HL-60/S4 treated with retinoic acid at 250 ng/mL for 4 days and 3 days (cell line): ENCODE data around the gene RBBP5.

Experiments used
- in situ Hi-C: fragments of 300-500 bp; cut with MboI; formaldehyde crosslinking; loops from 2 replicates; pipeline ENCODE4 v1.7.0; 2022; ENCODE audit warnings: low sequenced_read_pairs

The RBBP5 gene

DNA sequence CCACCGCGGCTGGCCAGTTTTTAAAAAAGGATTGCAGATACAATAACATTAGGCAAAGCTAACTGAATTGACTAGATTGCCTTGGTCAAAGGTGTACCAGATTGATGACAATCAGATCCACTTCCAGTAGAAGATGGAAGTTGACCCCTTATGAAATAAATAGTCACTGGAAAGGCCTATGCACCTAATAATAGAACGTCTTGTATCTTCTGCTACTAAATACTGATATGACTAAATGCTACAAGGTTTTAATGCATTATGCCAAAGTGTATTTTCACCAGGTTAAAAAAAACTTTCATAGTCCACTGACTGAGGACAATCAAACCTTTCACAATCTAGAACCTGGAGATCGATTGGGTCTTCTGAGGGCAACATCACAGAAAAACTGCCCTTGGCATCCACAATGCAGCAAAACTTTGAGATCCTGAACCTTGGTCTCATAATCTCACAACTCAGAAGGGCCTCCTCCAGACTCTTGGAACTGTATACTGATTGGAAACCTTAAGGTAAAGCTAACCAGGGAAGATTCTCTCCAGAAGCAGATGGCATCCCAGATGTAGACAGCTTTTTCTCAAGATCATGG, 7.8 kb upstream of the RBBP5 start:
- in situ Hi-C loops, result no loop called here

DNA sequence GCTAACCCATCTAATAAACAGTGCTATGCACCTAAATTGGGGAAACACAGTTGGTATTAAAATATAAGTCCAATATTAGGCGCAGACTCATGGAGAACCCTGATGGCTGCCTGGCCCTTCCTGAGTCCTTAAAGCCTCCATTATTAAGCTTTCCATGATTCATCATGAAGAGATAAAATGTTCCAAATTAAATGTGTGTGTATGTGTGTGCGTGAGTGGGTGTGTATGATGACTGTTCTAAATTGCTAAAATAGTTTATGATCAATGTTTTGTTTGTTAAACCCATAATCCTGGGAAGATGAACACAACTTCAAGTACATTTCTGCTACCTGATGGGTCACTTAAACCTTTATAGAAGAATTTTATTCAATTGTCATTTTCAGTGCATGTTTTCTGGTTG, 6.3 kb upstream of the RBBP5 start:
- in situ Hi-C loops, result no loop called here

DNA sequence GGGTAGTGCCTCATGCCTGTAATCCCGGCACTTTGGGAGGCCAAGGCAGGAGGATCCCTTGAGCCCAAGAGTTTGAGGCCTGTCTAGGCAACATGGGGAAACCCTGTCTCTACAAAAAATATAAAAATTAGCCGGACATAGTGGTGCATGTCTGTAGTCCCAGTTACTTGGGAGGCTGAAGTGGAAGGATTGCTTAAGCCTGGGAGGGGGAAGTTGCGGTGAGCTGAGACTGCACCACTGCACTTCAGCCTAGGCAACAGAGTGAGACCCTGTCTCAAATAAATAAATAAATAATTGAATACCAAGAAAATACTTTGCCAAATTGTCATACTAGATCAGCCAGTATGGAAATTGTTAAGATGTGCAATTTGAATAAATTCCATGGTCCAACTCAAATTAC, 5.9 kb upstream of the RBBP5 start:
- in situ Hi-C loops, result no loop called here

DNA sequence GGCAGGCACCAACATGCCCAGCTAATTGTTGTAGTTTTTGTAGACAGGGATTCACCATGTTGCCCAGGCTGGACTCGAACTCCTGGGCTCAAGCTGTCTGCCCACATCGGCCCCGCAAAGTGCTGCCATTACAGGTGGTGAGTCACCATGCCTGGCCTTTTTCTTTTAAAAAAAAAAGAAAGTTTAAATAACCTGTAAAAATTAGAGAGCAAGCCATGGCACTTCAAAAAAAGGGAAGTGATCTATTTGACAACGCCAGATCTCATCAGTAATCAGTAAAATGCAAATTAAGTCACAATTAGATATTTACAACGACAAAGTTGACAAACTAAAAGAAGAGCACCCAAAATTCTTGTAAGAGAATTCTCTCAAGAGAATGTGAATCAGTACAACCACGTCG, 2.9 kb upstream of the RBBP5 start:
- in situ Hi-C loops, result no loop called here

DNA sequence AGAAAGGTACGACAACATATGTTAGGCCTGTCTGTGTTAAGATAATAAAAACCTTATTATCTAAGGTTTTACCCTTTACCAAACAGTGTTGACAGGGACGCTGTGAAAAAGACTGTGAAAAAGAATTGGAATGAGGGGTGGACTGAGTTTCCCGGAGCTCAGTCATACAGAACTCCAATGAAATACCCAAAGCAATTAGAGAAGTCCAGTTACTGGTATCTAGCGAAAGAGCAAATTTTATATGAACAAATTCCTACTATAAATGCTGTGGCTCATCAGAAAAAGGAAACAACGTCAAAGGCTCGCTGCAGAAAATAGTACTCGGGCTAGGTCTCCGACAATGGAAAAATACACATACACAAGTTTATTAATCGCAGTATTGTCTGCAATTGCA, 708 bp upstream of the RBBP5 start:
- in situ Hi-C loops, result no loop called here

DNA sequence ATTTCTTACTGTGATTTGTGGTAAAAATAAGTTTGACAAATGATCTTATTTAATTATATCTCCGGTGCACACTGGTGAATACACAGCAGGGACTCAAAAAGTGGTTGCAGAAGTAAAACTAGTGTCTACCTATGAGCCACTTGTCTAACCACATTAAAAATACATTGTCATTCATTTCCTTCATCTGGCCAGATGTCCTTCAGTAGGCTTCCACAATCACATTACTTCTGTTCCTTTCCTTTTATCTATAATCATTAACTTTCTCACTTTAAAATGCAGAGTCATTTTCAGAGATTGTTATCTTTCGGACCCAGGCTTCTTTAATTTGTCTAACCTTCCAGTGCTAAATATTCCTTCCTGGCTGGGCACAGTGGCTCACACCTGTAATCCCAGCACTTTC, 3.0 kb downstream of the RBBP5 start:
- in situ Hi-C loops, result no loop called here

DNA sequence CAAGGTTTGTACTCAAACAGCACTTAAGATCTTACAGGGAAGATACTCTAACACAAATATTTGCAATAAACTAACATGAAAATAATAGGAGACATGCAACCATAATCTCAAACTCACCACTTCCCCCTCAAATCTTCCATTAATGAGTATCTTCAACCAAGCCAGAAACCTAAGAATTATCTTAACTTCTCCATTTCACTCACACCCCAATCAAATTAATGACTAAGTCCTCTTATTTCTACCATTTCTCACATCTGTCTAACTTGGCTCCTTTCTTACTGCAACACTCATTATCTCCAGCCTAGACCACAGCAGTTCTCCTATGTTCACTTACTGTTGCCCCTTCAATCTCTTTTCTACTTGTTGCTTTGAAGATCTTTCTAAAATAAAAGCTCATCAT, 10.4 kb downstream of the RBBP5 start:
- in situ Hi-C loops, result no loop called here

DNA sequence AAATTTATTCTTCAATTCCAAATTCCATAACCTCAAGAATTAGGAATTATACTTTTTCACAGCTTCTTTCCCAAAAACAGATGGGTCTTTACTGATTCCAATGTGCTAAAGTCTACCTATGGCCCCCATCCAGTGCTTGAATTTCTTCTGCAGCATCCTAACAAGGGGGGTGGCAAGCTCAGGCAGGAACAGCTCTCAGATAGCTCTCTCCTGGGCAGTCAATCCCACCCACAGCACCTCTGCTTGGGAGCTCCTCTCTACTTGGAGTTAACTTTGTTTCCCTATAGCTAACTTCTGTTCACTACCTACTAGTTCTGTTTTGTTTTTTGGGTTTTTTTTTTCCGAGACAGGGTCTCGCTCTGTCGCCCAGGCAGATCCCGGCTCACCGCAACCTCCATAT, 12.1 kb downstream of the RBBP5 start:
- in situ Hi-C loops, result no loop called here

DNA sequence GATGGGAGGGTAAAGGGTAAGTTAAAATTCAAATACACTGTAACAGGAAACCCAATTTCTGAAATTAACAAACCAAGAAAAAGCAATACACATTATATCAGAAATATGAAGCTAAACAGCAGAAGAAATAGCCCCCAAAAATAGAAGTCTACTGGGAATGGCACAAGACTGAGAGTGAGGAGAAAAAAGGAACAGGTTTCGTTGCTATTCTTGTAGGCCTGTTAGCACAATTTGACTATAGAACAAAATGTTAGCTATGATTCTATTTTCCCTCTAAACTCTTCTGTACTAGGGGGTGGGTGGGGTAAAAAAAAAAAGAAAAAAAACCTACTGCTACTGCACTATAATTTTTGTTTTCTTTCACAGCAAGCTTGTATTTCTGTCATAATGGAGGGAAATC, 12.5 kb downstream of the RBBP5 start:
- in situ Hi-C loops, result no loop called here

DNA sequence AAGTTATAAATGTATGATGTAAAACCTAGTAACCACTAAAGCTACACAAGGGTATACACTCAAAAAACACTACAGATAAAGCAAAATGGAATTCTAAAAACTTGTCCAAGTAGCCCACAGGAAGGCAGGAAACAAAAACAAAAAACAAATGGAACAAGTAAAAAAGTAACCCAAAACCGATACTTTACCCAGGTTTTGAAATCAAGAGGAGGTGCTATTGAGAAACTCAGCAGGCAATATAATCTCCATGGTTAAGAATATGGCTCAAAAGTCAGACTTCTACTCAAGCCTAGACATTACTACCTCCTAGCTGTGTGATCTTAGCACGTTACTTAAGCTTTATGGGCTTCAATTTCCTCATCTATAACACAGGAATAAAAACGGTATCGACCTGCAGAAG, 13.3 kb downstream of the RBBP5 start:
- in situ Hi-C loops, result no loop called here

DNA sequence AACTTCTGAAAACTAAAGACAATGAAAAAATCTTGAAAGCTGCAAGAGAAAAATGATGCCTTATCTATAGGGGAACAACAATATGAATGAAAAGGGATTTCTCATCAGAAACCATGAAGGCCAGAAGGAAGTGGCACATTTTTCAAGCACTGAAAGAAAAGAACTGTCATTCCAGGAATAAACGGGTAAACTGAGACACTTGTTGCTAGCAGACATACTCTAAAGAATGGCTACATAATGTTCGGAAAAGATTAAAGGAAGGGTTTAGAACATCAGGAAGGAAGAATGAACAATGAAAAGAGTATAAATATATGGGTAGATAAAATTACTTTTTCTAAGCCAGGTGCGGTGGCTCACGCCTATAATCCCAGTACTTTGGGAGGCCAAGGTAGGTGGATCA, 14.5 kb downstream of the RBBP5 start:
- in situ Hi-C loops, result no loop called here

DNA sequence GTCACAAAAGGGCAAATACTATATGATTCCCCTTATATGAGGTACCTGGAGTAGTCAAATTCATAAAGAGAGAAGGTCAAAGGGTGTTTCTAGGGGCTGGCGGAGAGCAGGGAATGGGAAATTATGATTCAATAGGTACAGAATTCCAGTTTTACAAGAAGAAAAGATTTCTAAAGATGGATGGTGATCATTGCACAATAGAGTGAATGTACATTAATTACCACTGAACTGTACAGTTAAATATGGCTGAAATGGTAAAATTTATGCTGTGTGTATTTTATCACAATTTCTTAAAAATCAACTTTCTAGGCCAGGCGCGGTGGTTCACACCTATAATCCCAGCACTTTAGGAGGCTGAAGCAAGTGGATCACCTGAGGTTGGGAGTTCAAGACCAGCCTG, 19.4 kb downstream of the RBBP5 start:
- in situ Hi-C loops, result no loop called here

DNA sequence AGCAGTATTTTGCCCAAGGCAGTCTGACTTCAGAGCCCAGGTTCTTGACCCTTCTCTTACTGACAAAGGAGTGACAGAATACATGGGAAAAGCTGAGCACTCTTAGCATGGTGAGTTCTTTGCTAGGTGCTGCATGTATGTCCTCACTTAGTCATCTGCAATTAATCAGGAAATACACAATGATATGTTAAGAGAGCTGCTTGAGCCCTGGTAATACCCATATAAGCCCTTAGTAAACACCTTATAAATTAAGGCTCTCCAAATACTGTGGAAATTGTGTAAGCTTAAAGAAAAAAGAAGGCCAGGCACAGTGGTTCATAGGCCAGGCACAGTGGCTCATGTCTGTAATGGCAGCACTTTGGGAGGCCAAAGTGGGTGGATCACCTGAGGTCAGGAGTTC, 23.5 kb downstream of the RBBP5 start:
- in situ Hi-C loops, result no loop called here

DNA sequence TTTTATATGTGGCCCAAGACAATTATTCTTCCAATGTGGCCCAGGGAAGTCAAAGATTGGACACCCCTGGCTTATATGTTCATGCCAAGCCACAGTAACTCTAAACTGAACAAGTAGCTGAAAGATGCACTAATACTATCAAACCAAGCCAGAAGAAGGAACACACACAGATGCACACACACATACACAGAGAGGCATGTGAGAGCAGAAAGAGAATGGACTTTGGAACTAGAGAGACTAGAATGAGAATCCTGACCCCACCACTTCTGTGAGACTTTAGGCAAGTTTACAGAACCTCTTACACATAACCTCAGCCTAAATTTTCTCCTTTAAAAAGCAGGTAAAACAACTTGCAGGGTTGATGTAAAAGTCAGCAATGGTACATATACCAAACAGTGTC, 26.4 kb downstream of the RBBP5 start:
- in situ Hi-C loops, result no loop called here

DNA sequence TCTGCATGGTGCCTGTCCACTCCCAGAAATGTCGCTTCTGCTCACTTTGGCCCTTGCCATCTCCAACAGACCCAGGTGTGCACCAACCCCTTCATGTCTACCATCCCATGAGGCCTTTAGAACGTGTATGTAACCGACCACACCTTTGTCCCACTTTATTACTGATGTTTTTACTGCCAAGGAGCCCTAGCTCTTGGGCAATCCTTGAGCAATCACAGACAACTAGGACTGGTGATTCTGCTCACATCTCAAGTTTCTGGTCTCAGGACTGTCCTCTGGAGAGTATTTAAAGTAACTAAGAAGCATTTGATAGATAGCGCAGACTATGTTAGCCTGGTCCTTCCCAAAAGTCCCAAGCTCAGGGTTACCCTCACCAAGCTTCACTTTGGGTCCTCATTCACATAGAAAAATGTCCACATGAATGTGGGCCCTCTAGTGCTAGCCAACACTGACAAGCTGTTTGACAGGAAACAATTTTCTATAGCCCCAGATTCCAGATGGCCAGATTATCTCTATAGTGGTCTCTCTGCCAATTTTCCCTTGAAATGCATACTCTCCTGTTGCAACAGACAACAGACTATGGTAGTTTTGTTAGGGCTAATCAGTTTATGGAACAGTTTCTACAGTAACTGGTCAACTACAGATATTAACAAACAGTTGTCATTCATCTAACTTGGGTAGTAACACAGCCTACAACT, 30.6 kb downstream of the RBBP5 start:
- in situ Hi-C loops, result no loop called here

DNA sequence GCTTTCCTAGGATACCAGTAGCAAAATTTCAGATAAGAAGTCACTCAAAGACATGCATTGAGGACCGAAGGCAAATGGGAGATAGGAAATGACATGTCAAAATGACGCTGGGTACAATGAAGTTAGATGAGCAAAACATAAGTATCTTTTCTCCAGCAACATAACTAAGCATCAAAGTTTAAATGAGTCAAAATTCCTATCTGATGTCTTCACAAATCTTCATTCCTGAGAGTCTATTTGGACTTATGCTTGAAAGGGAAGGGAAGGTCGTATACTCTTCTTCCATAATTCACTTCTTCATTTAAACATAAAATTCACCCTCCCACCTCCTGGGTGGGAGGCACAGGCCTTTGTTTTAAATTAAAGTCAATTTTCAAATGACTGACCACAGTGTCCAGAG, 33.4 kb downstream of the RBBP5 start:
- in situ Hi-C loops, result no loop called here

DNA sequence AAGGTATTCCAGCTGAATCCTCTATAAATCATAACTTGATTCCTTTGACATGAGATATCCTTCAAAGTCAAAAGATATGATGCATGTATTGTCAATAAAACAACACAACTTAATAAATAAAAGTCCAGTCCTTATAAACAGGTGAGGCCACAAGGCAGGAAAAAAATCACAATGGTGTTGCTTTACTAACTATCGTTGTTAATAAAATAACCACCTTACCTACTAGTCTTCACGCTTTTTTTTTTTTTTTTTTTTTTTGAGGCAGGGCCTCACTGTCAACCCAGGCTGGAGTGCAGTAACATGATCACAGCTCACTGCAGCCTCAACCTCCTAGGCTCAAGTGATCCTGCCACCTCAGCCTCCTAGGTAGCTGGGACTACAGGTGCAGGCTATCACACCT, 37.4 kb downstream of the RBBP5 start, which contains the start of gene TMEM81:
TSS of gene TMEM81 (minus strand) at position 101 of the 400 bp plus-strand sequence. CDS start 140 bp downstream, outside the sequence.
- in situ Hi-C loops, result no loop called here

DNA sequence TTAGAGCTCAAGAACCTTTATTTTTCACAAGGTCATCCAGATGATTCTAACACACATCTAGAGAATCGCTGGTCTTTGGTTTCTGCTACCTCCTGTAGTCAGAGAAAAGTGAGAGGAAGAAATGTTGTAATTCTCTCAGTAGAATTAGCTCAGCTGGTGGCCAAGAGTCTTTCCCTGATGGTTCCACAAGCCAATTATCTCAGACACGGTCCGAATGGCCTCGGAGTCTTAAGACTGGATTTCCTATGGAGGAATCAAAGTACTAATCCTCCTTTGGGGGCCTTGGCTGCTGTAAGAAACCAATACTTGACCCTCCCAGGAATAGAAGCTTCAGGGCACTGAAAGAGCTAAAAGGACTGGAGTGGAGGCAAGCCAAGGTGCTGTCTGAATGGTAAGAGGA, 39.3 kb downstream of the RBBP5 start:
- in situ Hi-C loops, result no loop called here

DNA sequence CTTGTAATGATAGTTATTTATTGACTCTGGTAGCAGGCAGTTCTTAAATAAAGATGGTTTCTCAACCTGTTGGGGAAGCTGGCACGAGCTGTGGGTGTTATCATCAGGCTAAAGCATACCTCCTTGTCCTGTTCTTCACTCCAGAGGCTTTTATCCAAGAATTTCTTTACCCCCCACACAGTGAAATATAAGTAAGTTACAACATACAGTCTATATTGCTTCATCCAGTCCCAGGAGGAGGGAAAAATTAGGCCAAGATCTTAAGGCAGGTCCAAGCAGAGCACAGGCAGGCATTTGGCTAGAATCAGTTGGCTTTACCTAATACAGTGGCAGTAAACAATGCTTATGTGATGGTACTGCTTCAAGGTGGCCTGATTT, 43.9 kb downstream of the RBBP5 start:
- in situ Hi-C loops, result no loop called here

DNA sequence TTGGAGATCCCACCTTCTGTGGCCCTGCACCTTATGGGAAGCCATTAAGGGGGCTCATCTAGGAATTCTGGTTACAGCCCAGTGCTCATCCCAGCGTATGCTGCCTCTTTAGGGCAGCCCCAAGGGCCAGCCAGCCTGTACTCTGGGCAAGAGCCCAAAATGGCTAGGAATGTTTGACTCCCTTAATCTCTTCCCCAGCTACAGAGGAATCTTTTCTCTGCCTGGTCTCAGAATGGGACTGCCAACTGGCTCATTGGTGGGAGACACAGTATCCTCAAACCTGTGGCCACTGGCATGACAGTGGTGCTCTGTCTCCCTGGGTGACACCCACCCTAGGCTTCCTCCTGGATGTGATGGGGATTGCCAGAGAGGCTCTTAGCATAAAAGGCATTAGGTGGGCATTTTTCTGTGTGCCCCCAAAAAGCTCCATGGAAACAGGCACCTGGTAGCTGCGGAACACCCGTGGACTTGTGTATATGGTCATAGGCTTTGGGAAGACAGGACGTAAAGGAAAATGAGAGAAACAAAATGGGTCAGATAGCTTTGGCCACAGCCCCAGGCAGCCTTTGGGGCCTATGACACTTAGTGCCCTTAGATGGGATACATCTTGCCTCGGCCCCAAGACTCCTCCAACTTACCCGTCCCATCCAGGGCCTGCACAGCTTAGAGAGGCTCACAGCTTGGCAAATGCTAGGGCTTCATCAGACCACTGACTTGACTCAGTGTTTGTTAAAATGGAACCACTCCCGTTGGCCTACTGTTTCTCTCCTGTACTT, 44.4 kb downstream of the RBBP5 start:
- in situ Hi-C loops, result no loop called here

DNA sequence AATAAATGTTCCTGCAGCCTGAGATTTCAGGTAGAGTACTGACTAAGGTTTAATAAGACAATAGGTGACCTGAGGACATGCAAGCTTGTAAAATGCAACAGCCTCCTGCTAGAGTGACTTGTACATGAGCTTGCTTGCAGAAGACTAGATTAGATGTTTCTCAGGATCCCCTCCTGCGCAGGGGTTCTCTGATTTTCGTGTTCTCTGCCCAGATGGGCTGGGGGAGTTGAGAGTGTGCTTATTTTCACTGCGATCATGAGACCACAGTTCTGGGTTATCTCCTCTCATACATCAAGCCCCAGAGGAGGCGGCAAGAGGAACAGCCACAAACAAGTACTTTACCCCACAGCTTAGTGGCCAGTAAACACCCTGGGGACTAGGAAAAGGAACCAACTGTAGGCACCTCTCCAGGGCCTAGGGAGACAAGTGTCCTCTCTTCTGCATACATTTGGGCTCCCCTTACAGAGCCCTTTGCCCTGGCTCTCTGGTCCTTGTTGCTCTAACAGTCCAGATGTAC, 45.5 kb downstream of the RBBP5 start:
- in situ Hi-C loops, result no loop called here

DNA sequence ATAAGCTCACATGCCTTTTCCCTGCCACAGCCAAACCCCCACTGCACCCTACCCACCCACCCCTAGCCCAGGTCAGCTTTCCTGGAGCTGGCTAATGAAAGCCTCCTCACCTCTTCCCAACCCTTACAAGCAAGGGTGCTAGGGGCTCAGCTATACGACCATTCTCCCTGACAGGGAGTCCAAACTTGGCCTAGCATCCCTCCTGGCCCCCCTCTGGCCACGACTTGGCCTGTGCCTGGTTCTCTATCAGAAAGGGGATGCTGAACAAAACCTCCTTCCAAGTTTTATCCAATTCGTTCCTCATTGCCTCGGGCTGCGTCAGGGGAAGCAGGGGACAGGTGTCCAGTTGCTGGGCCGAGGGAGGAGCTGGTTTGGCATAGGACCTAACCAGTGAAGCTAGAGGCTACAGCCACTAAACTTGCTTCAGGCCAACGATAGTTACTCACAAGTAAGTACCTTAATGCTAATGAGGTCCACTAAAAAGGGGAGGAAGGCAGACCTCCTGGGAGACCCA, 46.1 kb downstream of the RBBP5 start:
- in situ Hi-C loops, result no loop called here
